GM19239 (cell line): Measurements from ENCODE around the gene NTRK3.
"Not testable (repeated sequence)": the region's sequence is repeated elsewhere in the genome, so short reads cannot be mapped to it uniquely, and the experiment has no call there.

Experiments
- DNase-seq: peaks from one replicate; pipeline ENCODE4 v3.0.0; 2011; ENCODE audit warnings: low spot score; ENCODE audit not compliant: insufficient read length
- FAIRE-seq: peaks from 2 replicates; lab custom pipeline; 2011; peaks lifted over from hg19 to GRCh38; lab: Jason Lieb, UNC

The NTRK3 gene

GRCh38 chr15:87866961-87867360, 389.6 kb downstream of the NTRK3 start:
- FAIRE-seq, result no peak
- no peak for DNase-seq

GRCh38 chr15:87863152-87863551, 393.4 kb downstream of the NTRK3 start:
- FAIRE-seq, result no peak

GRCh38 chr15:87860743-87861142, 395.8 kb downstream of the NTRK3 start:
- no peak for FAIRE-seq
- DNase-seq, result no peak

More at GRCh38 chr15:87863152-87863551, 393.4 kb downstream of the NTRK3 start:
- DNase-seq, result no peak

GRCh38 chr15:87858651-87859050, 397.9 kb downstream of the NTRK3 start:
- DNase-seq (no peak), FAIRE-seq (no peak)

GRCh38 chr15:87851497-87851896, 405.0 kb downstream of the NTRK3 start:
- FAIRE-seq, result no peak

DNA sequence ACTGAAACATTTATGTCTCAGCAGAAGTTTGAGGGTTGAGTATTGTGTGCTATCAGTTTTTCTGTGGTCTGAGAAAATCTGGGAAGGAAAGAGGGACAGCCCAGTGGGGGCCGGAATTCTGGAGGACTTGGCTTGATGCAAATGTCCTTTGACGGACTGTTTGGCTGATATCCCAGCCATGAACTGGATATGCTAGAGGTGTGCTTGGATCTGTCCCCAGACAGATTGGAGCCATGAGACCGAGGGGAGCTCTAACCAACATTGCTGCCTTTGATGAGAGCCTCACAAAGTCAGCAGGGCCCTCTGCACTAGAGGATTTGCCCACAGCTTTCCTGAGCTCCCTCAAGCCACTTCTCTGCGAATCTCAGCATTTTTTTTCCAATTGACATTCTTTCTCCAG, 405.6 kb downstream of the NTRK3 start:
- FAIRE-seq (no peak), DNase-seq (no peak)

More at GRCh38 chr15:87851497-87851896, 405.0 kb downstream of the NTRK3 start:
- DNase-seq, result no peak

GRCh38 chr15:87849181-87849580, 407.4 kb downstream of the NTRK3 start:
- FAIRE-seq, result no peak
- DNase-seq, result no peak

- no peak for FAIRE-seq
- no peak for DNase-seq
Measured at GRCh38 chr15:87848012-87848411, 408.5 kb downstream of the NTRK3 start.

GRCh38 chr15:87846746-87847145, 409.8 kb downstream of the NTRK3 start:
- FAIRE-seq, result no peak
- DNase-seq, result no peak

DNA sequence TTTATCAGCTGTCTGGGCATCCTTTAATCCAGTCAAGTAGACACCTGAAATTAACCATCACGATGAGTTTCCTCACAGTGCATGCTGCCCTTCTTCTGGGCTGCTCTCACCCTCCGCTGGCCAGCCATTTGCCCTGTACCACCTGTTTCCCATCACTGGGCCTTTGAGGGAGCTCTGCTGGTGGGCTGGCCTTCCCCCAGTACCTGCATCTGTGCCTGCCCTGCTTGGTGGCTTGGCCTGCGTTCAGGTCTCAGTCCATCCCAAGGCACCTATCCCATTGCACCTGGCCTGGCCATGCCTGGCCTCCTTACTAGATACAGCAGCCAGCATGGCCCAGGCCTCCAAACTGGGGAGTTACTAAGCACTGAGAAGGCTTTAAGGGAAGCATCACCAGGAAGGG, 413.2 kb downstream of the NTRK3 start:
- no peak for DNase-seq
- no peak for FAIRE-seq

DNA sequence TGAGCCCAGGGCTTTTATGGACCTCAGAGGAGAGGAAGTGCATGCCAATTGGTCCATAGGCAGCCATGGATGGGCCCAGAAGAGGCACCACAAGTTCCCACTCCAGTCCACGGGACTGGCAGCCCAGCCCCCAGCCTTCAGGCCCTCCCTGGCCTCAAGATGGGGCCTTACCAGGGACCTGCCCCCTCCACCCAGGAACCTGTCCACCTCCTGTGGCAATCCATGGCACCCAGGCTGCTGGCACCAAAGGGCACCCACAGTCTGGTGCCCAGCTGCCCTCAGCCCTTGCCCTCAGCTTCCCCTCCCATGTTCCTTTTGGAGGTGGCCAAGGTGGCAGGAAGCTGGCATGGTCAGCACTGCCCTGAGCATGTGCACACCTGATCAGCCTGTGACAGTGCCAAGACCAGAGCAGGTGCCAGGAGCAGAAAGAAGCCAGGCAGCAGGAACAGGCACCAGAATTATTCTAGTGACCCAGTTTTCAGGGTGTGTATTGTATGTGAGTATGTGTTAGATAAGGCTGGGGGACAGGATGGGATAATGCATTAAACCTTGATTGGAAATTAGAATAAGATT, 415.0 kb downstream of the NTRK3 start:
- FAIRE-seq, result no peak
- no peak for DNase-seq

- DNase-seq, FAIRE-seq: not testable (repeated sequence)
Measured at GRCh38 chr15:87835830-87836229, 420.7 kb downstream of the NTRK3 start.

DNA sequence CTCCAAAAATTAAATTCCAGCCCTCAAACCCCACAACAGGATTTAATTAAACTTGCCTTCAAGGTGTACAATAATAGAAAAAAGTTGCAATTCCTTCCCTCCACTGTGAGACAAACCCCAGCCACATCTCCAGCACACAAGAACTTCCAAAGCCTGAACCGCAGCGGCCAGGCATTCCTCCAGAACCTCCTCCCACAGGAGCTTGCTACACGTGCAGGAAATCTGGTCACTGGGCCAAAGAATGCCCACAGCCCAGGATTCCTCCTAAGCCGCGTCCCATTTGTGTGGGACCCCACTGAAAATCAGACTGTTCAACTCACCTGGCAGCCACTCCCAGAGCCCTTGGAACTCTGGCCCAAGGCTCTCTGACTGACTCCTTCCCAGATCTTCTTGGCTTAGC, 423.2 kb downstream of the NTRK3 start:
- not testable (repeated sequence) for DNase-seq, FAIRE-seq

GRCh38 chr15:87829332-87830050, 427.0 kb downstream of the NTRK3 start:
- no peak for DNase-seq
- no peak for FAIRE-seq

DNA sequence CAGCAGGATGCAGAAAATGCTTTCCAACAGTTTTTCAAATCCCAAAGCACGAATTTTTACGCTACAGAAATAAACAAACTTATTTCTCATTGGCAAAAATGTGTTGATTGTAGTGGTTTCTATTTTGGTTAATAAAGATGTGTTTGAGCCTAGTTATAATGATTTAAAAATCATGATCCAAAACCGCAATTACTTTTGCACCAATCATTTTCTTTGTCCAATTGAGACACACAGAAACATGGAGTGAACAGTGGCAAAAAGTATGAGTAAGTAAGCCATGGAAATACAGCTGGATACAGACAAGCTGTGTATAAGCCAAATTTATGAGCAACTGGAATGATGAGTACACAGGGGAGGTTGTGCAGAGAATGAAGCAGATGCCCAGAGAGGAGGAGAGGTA, 427.9 kb downstream of the NTRK3 start:
- FAIRE-seq (no peak), DNase-seq (no peak)

GRCh38 chr15:87827131-87827530, 429.4 kb downstream of the NTRK3 start:
- DNase-seq (no peak), FAIRE-seq (no peak)

DNA sequence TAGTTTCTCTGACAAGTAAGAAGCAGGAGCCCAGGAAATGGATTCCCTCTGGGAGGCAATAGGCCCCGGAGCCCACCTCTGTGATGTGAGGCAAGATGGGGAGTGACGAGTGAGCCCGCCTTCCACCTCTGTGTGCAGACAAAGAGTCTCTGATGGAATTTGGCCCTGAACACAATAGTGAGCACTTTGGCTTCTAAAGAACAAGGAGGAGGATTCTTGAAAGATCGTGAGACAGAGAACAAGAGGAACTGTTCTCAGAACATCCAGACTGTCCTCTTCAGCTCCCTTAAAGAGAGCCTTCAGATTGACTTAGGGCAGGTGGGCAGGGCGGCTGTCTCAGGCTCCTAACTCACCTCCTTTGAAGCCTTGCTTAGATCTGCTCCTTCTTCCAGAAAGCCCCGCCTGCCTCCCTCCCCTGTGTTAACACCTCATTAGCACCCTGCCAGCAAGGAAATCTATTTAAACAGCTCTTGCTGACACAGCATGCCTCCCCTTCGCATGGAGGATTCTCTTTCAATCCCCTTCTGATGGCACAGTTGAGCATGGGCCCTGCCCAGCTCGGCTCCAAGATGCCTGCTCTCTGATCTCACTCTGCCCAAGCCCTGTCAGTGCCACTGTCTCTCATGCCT, 430.3 kb downstream of the NTRK3 start:
- no peak for FAIRE-seq
- no peak for DNase-seq

DNA sequence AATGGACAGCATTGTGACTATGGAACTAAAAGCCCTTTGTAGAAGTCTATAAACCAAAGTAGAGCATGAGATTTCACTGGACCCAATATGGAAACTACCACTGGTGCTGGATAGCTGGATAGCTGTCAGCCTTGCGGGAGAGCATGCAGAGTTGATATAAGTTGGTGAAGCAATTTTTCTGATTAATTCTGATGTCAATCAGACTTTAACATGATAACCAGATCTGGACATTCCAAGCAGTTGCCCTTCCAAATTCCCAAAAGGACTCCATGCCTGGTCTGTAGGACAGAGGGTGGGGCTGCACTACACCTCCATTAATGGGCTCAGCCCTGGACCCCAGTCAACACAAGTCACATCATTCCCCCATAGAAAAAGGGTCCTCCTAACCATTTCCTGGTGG, 437.8 kb downstream of the NTRK3 start:
- no peak for FAIRE-seq

DNA sequence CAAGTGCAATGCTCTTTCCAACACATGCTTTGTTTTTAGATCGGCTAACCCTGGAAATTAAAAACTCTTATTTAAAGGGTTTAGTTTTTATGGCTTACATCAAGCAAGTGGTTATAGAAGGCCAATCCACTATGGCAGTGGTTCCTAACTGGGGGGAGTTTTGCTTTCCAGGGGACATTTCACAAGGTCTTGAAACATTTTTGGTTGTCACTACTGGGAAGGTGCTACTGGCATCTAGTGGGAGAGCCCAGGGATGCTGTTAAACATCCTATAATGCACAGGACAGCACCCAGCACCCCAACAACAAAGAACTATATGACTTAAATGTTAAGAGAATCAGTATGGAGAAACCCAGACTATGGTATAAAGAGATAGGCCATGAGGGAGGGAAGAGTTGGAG, 439.0 kb downstream of the NTRK3 start:
- FAIRE-seq, result no peak

More for the DNA sequence above, 437.8 kb downstream of the NTRK3 start:
- no peak for DNase-seq

GRCh38 chr15:87816811-87817210, 439.7 kb downstream of the NTRK3 start:
- FAIRE-seq, result no peak
- no peak for DNase-seq

More for the DNA sequence above, 439.0 kb downstream of the NTRK3 start:
- no peak for DNase-seq

GRCh38 chr15:87816016-87816415, 440.5 kb downstream of the NTRK3 start:
- FAIRE-seq, result no peak
- DNase-seq, result no peak
